Stimulated activated CD4-positive, alpha-beta T cell treated with anti-CD3 and anti-CD28 coated beads, Interleukin-4, amount 100 ng/mL, for 4 hours (primary cell): ENCODE results near the gene MYBPHL.

Experiments
- DNase-seq, 2 experiments: peaks; one replicate each; pipeline ENCODE4 v3.0.0-alpha.2; 2020

Gene MYBPHL

GRCh38 chr1:109263234-109263596 lies 43.6 kb downstream of the MYBPHL start:
- no peak for DNase-seq

GRCh38 chr1:109262231-109263055 lies 44.4 kb downstream of the MYBPHL start:
- DNase-seq, result no peak

GRCh38 chr1:109261578-109261977 lies 45.2 kb downstream of the MYBPHL start:
- DNase-seq, result no peak

DNA sequence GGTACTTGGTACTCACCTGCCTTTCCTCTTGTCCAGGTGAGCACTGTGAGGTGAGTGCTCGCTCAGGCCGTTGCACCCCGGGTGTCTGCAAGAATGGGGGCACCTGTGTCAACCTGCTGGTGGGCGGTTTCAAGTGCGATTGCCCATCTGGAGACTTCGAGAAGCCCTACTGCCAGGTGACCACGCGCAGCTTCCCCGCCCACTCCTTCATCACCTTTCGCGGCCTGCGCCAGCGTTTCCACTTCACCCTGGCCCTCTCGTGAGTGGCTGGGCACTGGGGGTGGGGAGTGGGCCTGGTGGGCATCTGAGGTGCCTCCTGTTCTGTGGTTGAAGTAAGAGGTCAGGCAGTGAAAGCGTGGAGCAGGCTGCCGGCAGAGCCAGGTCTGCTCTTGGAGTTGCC lies 45.8 kb downstream of the MYBPHL start:
- DNase-seq, result no peak

DNA sequence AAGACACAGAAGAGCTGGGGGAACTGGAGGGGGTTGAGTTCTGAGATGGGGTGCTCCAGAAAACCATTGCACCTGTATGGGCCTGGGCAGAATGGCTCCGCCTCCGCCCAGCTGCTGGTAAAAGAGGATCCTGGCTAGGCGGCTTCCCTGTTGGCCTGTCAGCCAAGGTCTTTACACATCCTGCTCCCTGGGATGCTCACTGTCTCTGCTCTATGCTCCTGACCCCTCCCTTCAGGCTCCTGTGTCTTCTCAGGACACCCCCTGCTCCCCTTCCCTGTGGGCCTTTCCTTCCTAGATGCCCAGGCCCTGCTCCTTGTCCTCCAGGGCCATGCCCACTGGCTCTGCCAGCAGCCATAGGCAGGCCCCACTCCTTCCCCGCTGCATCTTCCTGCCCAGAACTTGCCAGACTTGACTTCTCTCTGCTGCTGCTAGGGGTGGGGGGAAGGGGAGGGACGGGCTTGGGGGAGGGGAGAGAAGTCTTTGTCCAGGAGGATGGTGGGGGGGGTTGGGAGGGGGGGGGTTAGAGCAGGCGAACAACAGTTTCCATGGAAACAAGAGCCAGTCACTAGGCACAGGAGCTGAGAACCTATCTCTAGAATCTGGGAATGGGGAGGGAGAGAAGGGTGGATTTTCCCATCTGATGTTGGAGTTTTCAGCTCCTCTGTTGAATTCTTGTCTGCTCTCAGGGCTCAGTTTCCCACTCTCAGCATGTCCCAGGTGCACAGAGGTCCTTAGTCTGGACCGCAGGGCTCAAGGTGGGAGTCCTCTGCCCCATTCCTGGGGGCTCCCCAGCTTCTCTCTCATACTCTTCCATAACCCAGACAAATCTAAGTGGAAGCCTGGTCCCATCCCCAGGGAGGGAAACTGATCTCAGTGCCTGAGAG lies 46.9 kb downstream of the MYBPHL start:
- DNase-seq, result no peak

- DNase-seq, result no peak
These were observed 48.0 kb downstream of the MYBPHL start for GRCh38 chr1:109258481-109259466.

GRCh38 chr1:109257682-109258421 lies 49.0 kb downstream of the MYBPHL start:
- DNase-seq, result no peak

GRCh38 chr1:109256971-109257681 lies 49.7 kb downstream of the MYBPHL start:
- no peak for DNase-seq

- DNase-seq, result no peak
These were observed 50.7 kb downstream of the MYBPHL start for GRCh38 chr1:109256085-109256484.

GRCh38 chr1:109255678-109256077 lies 51.1 kb downstream of the MYBPHL start:
- DNase-seq, result no peak

DNA sequence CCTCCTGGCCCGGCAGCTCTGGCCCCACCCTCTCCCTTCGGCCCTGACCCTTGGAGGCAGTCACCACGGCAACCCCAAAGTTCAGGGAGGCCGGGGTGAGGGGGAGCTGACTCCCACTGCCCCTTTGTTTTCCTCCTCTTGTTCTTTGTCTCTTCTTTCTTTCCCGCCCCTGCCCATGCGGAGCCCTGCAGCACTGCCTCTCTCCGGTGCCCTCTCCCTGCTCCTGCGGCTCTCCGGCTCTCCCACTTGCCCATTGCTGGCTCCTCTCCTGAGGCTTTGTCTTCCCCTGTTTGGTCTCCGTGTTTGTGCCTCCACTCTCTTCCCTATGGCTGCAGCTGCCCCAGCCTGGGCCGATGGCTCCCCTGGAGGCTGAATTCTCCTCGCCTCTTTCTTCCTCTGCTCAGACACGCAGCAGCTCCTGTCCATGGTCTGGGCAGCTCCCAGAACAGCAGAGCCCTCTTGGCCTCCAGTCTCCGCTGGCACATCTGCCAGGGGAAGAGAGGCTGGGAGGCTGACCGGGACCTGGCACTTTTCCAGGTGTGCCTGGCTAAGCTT lies 51.6 kb downstream of the MYBPHL start:
- no peak for DNase-seq

DNA sequence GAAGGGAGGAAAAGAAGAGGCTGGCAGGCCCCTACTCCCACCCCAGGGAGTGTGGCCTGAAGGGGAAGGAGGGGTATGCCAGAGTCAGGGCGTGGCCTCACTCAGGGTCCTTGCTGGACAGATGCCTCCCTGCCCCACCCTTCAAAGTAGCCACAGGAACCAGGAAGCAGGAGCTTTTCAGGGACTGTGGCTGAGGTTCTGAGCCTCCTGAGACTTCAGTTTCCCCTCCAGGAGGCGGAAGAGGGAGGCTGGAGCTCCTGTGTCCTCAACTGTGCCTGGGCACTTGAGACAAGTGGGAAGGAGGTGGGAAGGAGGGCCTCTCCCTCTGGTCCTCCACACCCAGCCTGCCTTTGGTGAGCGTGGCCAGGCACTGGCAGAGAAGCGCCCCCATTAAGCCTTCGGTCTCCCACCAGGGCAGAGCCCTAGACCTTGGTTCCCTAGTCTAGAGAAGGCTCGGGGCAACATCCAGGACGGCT lies 52.2 kb downstream of the MYBPHL start:
- DNase-seq, result no peak

GRCh38 chr1:109253803-109254620 lies 52.8 kb downstream of the MYBPHL start:
- no peak for DNase-seq

DNA sequence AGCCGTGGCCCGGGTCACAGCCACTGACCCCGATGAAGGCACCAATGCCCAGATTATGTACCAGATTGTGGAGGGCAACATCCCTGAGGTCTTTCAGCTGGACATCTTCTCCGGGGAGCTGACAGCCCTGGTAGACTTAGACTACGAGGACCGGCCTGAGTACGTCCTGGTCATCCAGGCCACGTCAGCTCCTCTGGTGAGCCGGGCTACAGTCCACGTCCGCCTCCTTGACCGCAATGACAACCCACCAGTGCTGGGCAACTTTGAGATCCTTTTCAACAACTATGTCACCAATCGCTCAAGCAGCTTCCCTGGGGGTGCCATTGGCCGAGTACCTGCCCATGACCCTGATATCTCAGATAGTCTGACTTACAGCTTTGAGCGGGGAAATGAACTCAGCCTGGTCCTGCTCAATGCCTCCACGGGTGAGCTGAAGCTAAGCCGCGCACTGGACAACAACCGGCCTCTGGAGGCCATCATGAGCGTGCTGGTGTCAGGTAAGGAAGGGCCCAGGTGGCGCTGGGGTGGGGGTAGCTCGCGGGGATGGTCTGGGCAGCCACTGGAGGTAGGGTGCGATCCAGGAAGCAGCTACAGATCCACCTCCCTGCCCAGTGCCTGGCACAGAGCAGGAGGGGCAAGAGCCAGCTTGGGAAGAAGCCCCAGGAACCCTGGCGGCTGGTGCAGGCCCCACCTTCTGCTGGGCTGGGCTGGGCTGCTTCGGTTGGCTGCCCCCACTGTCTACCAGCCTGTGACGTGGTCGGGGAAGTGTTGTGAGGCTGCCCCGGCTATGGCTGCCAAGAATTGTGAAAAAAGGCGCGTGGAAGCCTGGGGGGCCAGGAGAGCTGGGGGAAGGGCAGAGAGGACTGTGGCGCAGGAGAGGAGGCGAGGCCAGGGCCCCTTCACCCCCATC lies 53.7 kb downstream of the MYBPHL start:
- no peak for DNase-seq

DNA sequence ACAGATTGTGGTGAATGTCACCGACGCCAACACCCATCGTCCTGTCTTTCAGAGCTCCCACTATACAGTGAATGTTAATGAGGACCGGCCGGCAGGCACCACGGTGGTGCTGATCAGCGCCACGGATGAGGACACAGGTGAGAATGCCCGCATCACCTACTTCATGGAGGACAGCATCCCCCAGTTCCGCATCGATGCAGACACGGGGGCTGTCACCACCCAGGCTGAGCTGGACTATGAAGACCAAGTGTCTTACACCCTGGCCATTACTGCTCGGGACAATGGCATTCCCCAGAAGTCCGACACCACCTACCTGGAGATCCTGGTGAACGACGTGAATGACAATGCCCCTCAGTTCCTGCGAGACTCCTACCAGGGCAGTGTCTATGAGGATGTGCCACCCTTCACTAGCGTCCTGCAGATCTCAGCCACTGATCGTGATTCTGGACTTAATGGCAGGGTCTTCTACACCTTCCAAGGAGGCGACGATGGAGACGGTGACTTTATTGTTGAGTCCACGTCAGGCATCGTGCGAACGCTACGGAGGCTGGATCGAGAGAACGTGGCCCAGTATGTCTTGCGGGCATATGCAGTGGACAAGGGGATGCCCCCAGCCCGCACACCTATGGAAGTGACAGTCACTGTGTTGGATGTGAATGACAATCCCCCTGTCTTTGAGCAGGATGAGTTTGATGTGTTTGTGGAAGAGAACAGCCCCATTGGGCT lies 54.5 kb downstream of the MYBPHL start:
- DNase-seq, result no peak

- DNase-seq, result no peak
These were observed 55.3 kb downstream of the MYBPHL start for GRCh38 chr1:109251277-109252166.
